HCT116 (cell line): Measurements from ENCODE around the gene LGALS7.

Experiments used
- TF ChIP-seq, protein P1 (sequence below), 3 experiments: fragments of 200-600 bp in 1 of 3; sonication (generic) in 1 of 3; IDR thresholded peaks in 2 of 3; conservative IDR thresholded peaks in 1 of 3; 2 replicates each; pipeline ENCODE4 v1.5.1; 2012 to 2017; ENCODE audit warnings: low read depth in 2 of 3, low read length in 2 of 3, antibody characterized with exemption in 1 of 3, borderline replicate concordance in 1 of 3, control low read depth in 1 of 3, mild to moderate bottlenecking in 1 of 3, mixed read lengths in 1 of 3, mixed run types in 1 of 3, moderate library complexity in 1 of 3; ENCODE audit not compliant: insufficient read depth in 1 of 3
- TF ChIP-seq, protein P2 (sequence below): IDR thresholded peaks from 2 replicates; pipeline ENCODE4 v1.6.1; 2012
- TF ChIP-seq, protein P3 (sequence below): IDR thresholded peaks from 2 replicates; pipeline ENCODE4 v1.6.1; 2012; ENCODE audit warnings: low read depth

DNA sequence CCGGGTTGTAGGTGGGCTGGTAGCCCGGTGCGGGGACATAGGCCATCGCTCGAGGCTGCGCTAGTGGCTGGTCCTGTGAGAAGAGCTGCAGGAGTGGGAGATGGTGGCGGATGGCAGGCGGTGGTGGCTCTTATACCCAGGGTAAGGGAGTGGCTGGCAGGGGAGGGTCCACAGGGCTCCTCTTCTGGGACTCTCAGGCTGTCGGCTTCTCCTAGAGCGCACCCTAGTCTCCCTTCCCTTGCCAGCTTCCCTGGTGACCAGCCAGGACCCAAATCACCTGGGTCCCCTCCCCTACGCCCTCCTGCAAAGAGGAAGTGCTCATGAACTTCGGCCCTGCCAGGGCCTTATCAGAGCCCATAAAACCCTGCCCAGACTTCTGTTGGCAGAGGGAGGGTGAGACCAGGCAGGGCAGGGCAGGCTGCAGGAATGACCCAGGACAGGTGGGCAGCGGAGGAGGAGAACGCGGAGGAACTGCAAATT, 39.6 kb upstream of the LGALS7 start, which contains the start of gene LGALS4:
- TF ChIP-seq, protein P1, sequence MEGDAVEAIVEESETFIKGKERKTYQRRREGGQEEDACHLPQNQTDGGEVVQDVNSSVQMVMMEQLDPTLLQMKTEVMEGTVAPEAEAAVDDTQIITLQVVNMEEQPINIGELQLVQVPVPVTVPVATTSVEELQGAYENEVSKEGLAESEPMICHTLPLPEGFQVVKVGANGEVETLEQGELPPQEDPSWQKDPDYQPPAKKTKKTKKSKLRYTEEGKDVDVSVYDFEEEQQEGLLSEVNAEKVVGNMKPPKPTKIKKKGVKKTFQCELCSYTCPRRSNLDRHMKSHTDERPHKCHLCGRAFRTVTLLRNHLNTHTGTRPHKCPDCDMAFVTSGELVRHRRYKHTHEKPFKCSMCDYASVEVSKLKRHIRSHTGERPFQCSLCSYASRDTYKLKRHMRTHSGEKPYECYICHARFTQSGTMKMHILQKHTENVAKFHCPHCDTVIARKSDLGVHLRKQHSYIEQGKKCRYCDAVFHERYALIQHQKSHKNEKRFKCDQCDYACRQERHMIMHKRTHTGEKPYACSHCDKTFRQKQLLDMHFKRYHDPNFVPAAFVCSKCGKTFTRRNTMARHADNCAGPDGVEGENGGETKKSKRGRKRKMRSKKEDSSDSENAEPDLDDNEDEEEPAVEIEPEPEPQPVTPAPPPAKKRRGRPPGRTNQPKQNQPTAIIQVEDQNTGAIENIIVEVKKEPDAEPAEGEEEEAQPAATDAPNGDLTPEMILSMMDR (IDR thresholded peaks at IDR 0.05 in 2 of 3, conservative IDR thresholded peaks at IDR 0.05 in 1 of 3; ENCODE audit: borderline replicate concordance in 1 of 3, insufficient read depth in 1 of 3, low read depth in 2 of 3, low read length in 2 of 3), result no peak
- TF ChIP-seq, protein P2, sequence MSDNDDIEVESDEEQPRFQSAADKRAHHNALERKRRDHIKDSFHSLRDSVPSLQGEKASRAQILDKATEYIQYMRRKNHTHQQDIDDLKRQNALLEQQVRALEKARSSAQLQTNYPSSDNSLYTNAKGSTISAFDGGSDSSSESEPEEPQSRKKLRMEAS, result no peak
- TF ChIP-seq, protein P3, sequence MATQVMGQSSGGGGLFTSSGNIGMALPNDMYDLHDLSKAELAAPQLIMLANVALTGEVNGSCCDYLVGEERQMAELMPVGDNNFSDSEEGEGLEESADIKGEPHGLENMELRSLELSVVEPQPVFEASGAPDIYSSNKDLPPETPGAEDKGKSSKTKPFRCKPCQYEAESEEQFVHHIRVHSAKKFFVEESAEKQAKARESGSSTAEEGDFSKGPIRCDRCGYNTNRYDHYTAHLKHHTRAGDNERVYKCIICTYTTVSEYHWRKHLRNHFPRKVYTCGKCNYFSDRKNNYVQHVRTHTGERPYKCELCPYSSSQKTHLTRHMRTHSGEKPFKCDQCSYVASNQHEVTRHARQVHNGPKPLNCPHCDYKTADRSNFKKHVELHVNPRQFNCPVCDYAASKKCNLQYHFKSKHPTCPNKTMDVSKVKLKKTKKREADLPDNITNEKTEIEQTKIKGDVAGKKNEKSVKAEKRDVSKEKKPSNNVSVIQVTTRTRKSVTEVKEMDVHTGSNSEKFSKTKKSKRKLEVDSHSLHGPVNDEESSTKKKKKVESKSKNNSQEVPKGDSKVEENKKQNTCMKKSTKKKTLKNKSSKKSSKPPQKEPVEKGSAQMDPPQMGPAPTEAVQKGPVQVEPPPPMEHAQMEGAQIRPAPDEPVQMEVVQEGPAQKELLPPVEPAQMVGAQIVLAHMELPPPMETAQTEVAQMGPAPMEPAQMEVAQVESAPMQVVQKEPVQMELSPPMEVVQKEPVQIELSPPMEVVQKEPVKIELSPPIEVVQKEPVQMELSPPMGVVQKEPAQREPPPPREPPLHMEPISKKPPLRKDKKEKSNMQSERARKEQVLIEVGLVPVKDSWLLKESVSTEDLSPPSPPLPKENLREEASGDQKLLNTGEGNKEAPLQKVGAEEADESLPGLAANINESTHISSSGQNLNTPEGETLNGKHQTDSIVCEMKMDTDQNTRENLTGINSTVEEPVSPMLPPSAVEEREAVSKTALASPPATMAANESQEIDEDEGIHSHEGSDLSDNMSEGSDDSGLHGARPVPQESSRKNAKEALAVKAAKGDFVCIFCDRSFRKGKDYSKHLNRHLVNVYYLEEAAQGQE, result no peak
